Measurements from ENCODE around the gene ST6GALNAC3.

The ST6GALNAC3 gene

GRCh38 chr1:76068542-76068941 is 6.0 kb upstream of the ST6GALNAC3 start:
- CTCF ChIA-PET, result no interaction called here
- TF ChIP-seq TARDBP (IDR thresholded peaks at IDR 0.05) (no peak), FOXA1 (IDR thresholded peaks at IDR 0.05) (no peak), FOXK2 (IDR thresholded peaks at IDR 0.05) (no peak), ARNT (IDR thresholded peaks at IDR 0.05) (no peak), LEF1 (IDR thresholded peaks at IDR 0.05; ENCODE audit: borderline replicate concordance) (no peak), FOXM1 (IDR thresholded peaks at IDR 0.05; ENCODE audit: borderline replicate concordance) (no peak), ELF4 (IDR thresholded peaks at IDR 0.05) (no peak), SP1 (IDR thresholded peaks at IDR 0.05) (no peak), L3MBTL2 (conservative IDR thresholded peaks at IDR 0.05) (no peak), HDGF (IDR thresholded peaks at IDR 0.05; ENCODE audit: borderline replicate concordance) (no peak), NFRKB (IDR thresholded peaks at IDR 0.05) (no peak), CTBP1 (IDR thresholded peaks at IDR 0.05; ENCODE audit: borderline replicate concordance) (no peak), SUZ12 (IDR thresholded peaks at IDR 0.05) (no peak), ZNF384 (IDR thresholded peaks at IDR 0.05) (no peak), BHLHE40 (IDR thresholded peaks at IDR 0.05; ENCODE audit: borderline replicate concordance) (no peak)
- TF ChIP-seq, protein P1, sequence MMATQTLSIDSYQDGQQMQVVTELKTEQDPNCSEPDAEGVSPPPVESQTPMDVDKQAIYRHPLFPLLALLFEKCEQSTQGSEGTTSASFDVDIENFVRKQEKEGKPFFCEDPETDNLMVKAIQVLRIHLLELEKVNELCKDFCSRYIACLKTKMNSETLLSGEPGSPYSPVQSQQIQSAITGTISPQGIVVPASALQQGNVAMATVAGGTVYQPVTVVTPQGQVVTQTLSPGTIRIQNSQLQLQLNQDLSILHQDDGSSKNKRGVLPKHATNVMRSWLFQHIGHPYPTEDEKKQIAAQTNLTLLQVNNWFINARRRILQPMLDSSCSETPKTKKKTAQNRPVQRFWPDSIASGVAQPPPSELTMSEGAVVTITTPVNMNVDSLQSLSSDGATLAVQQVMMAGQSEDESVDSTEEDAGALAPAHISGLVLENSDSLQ (IDR thresholded peaks at IDR 0.05), result no peak
- DNase-seq (ENCODE audit: extremely low spot score), result no peak
- POLR2A ChIA-PET, result no interaction called here

GRCh38 chr1:76068953-76069561 is 5.5 kb upstream of the ST6GALNAC3 start:
- TF ChIP-seq ARNT (IDR thresholded peaks at IDR 0.05), result no peak
- no peak for TF ChIP-seq CTBP1 (IDR thresholded peaks at IDR 0.05; ENCODE audit: borderline replicate concordance)
- TF ChIP-seq TARDBP (IDR thresholded peaks at IDR 0.05), result no peak
- no peak for TF ChIP-seq FOXM1 (IDR thresholded peaks at IDR 0.05; ENCODE audit: borderline replicate concordance)
- TF ChIP-seq BHLHE40 (IDR thresholded peaks at IDR 0.05; ENCODE audit: borderline replicate concordance), result no peak
- no peak for TF ChIP-seq ELF4 (IDR thresholded peaks at IDR 0.05)
- no peak for TF ChIP-seq HDGF (IDR thresholded peaks at IDR 0.05; ENCODE audit: borderline replicate concordance)
- TF ChIP-seq NFRKB (IDR thresholded peaks at IDR 0.05), result no peak
- no peak for TF ChIP-seq LEF1 (IDR thresholded peaks at IDR 0.05; ENCODE audit: borderline replicate concordance)
- no peak for TF ChIP-seq SUZ12 (IDR thresholded peaks at IDR 0.05)
- no peak for TF ChIP-seq L3MBTL2 (conservative IDR thresholded peaks at IDR 0.05)
- TF ChIP-seq ZNF384 (IDR thresholded peaks at IDR 0.05), result no peak
- no peak for DNase-seq (ENCODE audit: extremely low spot score)
- ChIA-PET CTCF (no interaction called here), POLR2A (no interaction called here)

DNA sequence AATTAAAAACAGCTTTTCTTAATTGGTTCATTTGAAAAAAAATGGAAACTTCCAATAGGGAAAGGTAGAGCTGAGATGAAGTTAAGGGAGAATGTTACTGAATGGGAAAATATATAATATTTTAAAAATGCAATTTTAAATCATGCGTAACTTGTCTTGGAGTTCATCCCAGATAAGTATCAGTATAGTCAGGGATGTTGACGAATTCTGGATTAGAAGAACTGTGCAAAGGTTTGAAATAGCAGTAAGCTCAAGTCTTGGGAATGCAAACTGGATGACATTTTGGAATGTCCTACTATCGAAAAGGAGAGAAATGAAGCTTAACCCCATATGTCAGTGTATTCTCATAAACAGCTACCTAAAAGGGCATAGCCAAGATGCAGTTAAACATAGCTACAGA is 4.0 kb upstream of the ST6GALNAC3 start:
- TF ChIP-seq FOXK2 (IDR thresholded peaks at IDR 0.05) (no peak), HDGF (IDR thresholded peaks at IDR 0.05; ENCODE audit: borderline replicate concordance) (no peak), TARDBP (IDR thresholded peaks at IDR 0.05) (no peak), SUZ12 (IDR thresholded peaks at IDR 0.05) (no peak), ARNT (IDR thresholded peaks at IDR 0.05) (no peak), SP1 (IDR thresholded peaks at IDR 0.05) (no peak), FOXA1 (IDR thresholded peaks at IDR 0.05) (no peak), L3MBTL2 (conservative IDR thresholded peaks at IDR 0.05) (no peak), ZNF384 (IDR thresholded peaks at IDR 0.05) (no peak), NFRKB (IDR thresholded peaks at IDR 0.05) (no peak), FOXM1 (IDR thresholded peaks at IDR 0.05; ENCODE audit: borderline replicate concordance) (no peak)
- TF ChIP-seq, protein P1 (IDR thresholded peaks at IDR 0.05), result no peak
- DNase-seq (ENCODE audit: extremely low spot score), result no peak
- ChIA-PET POLR2A (no interaction called here), CTCF (no interaction called here)

DNA sequence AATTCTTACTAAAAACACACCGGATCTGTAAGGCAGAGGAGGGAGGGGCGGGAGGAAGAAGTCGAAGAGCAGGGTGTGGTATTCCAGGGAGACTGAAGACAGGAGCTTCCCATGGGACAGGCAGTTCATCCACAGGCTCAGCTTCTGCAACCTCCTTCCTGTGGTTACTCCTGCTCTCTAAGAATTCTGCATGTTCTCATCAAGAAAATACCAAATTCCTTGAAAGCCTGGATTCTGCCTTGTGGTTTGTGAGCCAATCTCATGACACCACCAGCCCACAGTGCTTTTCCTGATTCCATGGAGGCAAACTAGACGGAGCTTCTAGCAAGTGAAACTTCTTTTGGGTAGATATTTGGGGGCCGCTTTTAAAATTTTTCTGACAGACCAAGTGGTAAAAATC is 1.1 kb upstream of the ST6GALNAC3 start:
- ChIA-PET POLR2A (interaction anchor here (1.6 kb wide), 1 partner anchor 10 kb away, joined by 4 read pairs; no protein-coding TSS in a partner anchor), CTCF (no interaction called here)
- DNase-seq (ENCODE audit: extremely low spot score), result no peak
- TF ChIP-seq FOXK2 (IDR thresholded peaks at IDR 0.05) (no peak), TARDBP (IDR thresholded peaks at IDR 0.05) (no peak), CTBP1 (IDR thresholded peaks at IDR 0.05; ENCODE audit: borderline replicate concordance) (no peak), SP1 (IDR thresholded peaks at IDR 0.05) (no peak), SUZ12 (IDR thresholded peaks at IDR 0.05) (no peak), HDGF (IDR thresholded peaks at IDR 0.05; ENCODE audit: borderline replicate concordance) (no peak), ARNT (IDR thresholded peaks at IDR 0.05) (no peak), L3MBTL2 (conservative IDR thresholded peaks at IDR 0.05) (no peak), ELF4 (IDR thresholded peaks at IDR 0.05) (no peak)

DNA sequence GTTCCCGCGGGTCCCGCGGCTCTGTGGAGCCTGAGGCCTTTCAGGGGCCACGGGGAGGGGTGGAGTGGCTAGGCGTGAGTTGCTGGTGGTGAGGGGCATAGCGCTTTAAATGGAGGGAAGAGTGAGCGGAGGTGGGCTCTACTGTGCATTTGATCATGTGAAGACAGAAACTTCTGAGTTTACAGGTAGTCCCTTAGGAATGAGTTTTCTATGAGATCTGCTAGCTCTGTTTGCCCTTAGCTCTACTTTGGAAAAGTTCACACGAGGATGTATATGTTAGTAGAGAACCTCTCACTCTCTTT is 593 bp downstream of the ST6GALNAC3 start:
- ChIA-PET CTCF (no interaction called here), POLR2A (interaction anchor here (0.7 to 1.2 kb wide), 2 partner anchors 23 to 82 kb away, joined by 3 read pairs; no protein-coding TSS in a partner anchor)
- TF ChIP-seq FOXM1 (IDR thresholded peaks at IDR 0.05; ENCODE audit: borderline replicate concordance) (no peak), FOXK2 (IDR thresholded peaks at IDR 0.05) (no peak), LEF1 (IDR thresholded peaks at IDR 0.05; ENCODE audit: borderline replicate concordance) (no peak), CTBP1 (IDR thresholded peaks at IDR 0.05; ENCODE audit: borderline replicate concordance) (no peak), SUZ12 (IDR thresholded peaks at IDR 0.05) (no peak), ELF4 (IDR thresholded peaks at IDR 0.05) (no peak), FOXA1 (IDR thresholded peaks at IDR 0.05) (no peak), NFRKB (IDR thresholded peaks at IDR 0.05) (no peak), ARNT (IDR thresholded peaks at IDR 0.05) (no peak), HDGF (IDR thresholded peaks at IDR 0.05; ENCODE audit: borderline replicate concordance) (no peak), TARDBP (IDR thresholded peaks at IDR 0.05) (no peak), BHLHE40 (IDR thresholded peaks at IDR 0.05; ENCODE audit: borderline replicate concordance) (no peak), ZNF384 (IDR thresholded peaks at IDR 0.05) (no peak), L3MBTL2 (conservative IDR thresholded peaks at IDR 0.05) (no peak), SP1 (IDR thresholded peaks at IDR 0.05) (no peak)
- TF ChIP-seq, protein P1 (IDR thresholded peaks at IDR 0.05), result no peak

GRCh38 chr1:76075877-76076276 is 1.3 kb downstream of the ST6GALNAC3 start:
- CTCF ChIA-PET, result no interaction called here
- POLR2A ChIA-PET, result interaction anchor here (1.2 kb wide), 1 partner anchor 23 kb away, joined by 3 read pairs; no protein-coding TSS in a partner anchor
- DNase-seq (ENCODE audit: extremely low spot score), result no peak
- no peak for TF ChIP-seq FOXA1 (IDR thresholded peaks at IDR 0.05)
- no peak for TF ChIP-seq FOXM1 (IDR thresholded peaks at IDR 0.05; ENCODE audit: borderline replicate concordance)
- TF ChIP-seq TARDBP (IDR thresholded peaks at IDR 0.05), result no peak
- TF ChIP-seq LEF1 (IDR thresholded peaks at IDR 0.05; ENCODE audit: borderline replicate concordance), result no peak
- no peak for TF ChIP-seq ARNT (IDR thresholded peaks at IDR 0.05)

More for the DNA sequence above, 593 bp downstream of the ST6GALNAC3 start:
- DNase-seq (ENCODE audit: extremely low spot score), result no peak

Measured in HEK293T (cell line).